ENCODE measurements around the gene SNX27. TPM values are rescaled to one million over a fixed set of nuclear protein-coding genes. Genes with fewer than 3 reads are reported as not detected.

SNX27 gene
- total and polyA plus RNA-seq, 2 donors (not counting 1 experiment from before 2014, with no cell fraction given) = 29.5 to 38.1 TPM

GRCh38 chr1:151624783-151625182 lies 12.9 kb downstream of the SNX27 start:
- H3K27me3 ChIP-seq (ENCODE audit: control insufficient read depth, insufficient read depth, low read length) = no peaks in the 10 kb centered on the region
- H2AFZ ChIP-seq (ENCODE audit: low read length) = no peak overlapping the region
- H3K4me3 ChIP-seq (replicated peaks in 1 of 4; ENCODE audit: control extremely low read depth in 1 of 4, insufficient read depth in 1 of 4, low read depth in 3 of 4, low read length in 4 of 4) = no peak overlapping the region
- no peaks in the 10 kb centered on the region for H3K36me3 ChIP-seq (ENCODE audit: control insufficient read depth, insufficient read depth, low read length)
- no peak for TF ChIP-seq CTCF (conservative IDR thresholded peaks at IDR 0.05 in 1 of 2, IDR thresholded peaks at IDR 0.05 in 1 of 2; ENCODE audit: low read depth in 1 of 2, low read length in 2 of 2)
- TF ChIP-seq EZH2 (IDR thresholded peaks at IDR 0.05; ENCODE audit: low read length, missing control alignments) = no peak
- H3K79me2 ChIP-seq (ENCODE audit: control insufficient read depth, insufficient read depth, low read length) = peaks cover 3% of the 10 kb centered on the region
- no peak overlapping the region for H3K27ac ChIP-seq (ENCODE audit: insufficient read depth, low read length)
- H4K20me1 ChIP-seq (ENCODE audit: control insufficient read depth, extremely low read depth, insufficient read depth, low read length) = no peaks in the 10 kb centered on the region
- H3K4me2 ChIP-seq (ENCODE audit: extremely low read depth, insufficient read depth, low read length) = no peak overlapping the region
- no peaks in the 10 kb centered on the region for H3K9me3 ChIP-seq (ENCODE audit: control insufficient read depth, insufficient read depth, low read depth, low read length)
- H3K4me1 ChIP-seq (ENCODE audit: control insufficient read depth, extremely low read depth, insufficient read depth, low read length) = peaks cover 2% of the 10 kb centered on the region
- DNase-seq (ENCODE audit: low read depth in 2 of 2) = no peak
- no peak overlapping the region for H3K9ac ChIP-seq (ENCODE audit: insufficient read depth, low read length)

- Histone ChIP-seq H3K4me2 (ENCODE audit: extremely low read depth, insufficient read depth, low read length) (no peak overlapping the region), H3K27ac (ENCODE audit: insufficient read depth, low read length) (no peak overlapping the region), H3K4me3 (replicated peaks in 1 of 4; ENCODE audit: control extremely low read depth in 1 of 4, insufficient read depth in 1 of 4, low read depth in 3 of 4, low read length in 4 of 4) (no peak overlapping the region), H3K79me2 (ENCODE audit: control insufficient read depth, insufficient read depth, low read length) (no peaks in the 10 kb centered on the region), H3K9ac (ENCODE audit: insufficient read depth, low read length) (no peak overlapping the region), H3K36me3 (ENCODE audit: control insufficient read depth, insufficient read depth, low read length) (no peaks in the 10 kb centered on the region), H3K27me3 (ENCODE audit: control insufficient read depth, insufficient read depth, low read length) (no peaks in the 10 kb centered on the region), H3K4me1 (ENCODE audit: control insufficient read depth, extremely low read depth, insufficient read depth, low read length) (no peaks in the 10 kb centered on the region), H4K20me1 (ENCODE audit: control insufficient read depth, extremely low read depth, insufficient read depth, low read length) (no peaks in the 10 kb centered on the region), H2AFZ (ENCODE audit: low read length) (no peak overlapping the region), H3K9me3 (ENCODE audit: control insufficient read depth, insufficient read depth, low read depth, low read length) (no peaks in the 10 kb centered on the region)
- TF ChIP-seq EZH2 (IDR thresholded peaks at IDR 0.05; ENCODE audit: low read length, missing control alignments) (no peak), CTCF (conservative IDR thresholded peaks at IDR 0.05 in 1 of 2, IDR thresholded peaks at IDR 0.05 in 1 of 2; ENCODE audit: low read depth in 1 of 2, low read length in 2 of 2) (no peak)
- DNase-seq (ENCODE audit: low read depth in 2 of 2) = no peak
Measured at GRCh38 chr1:151626740-151627334, 15.0 kb downstream of the SNX27 start.

- no peak for DNase-seq (ENCODE audit: low read depth in 2 of 2)
- Histone ChIP-seq H3K4me2 (ENCODE audit: extremely low read depth, insufficient read depth, low read length) (no peak overlapping the region), H2AFZ (ENCODE audit: low read length) (no peak overlapping the region), H3K79me2 (ENCODE audit: control insufficient read depth, insufficient read depth, low read length) (no peaks in the 10 kb centered on the region), H3K4me3 (replicated peaks in 1 of 4; ENCODE audit: control extremely low read depth in 1 of 4, insufficient read depth in 1 of 4, low read depth in 3 of 4, low read length in 4 of 4) (no peak overlapping the region), H4K20me1 (ENCODE audit: control insufficient read depth, extremely low read depth, insufficient read depth, low read length) (no peaks in the 10 kb centered on the region), H3K9me3 (ENCODE audit: control insufficient read depth, insufficient read depth, low read depth, low read length) (no peaks in the 10 kb centered on the region), H3K27me3 (ENCODE audit: control insufficient read depth, insufficient read depth, low read length) (no peaks in the 10 kb centered on the region), H3K9ac (ENCODE audit: insufficient read depth, low read length) (no peak overlapping the region), H3K4me1 (ENCODE audit: control insufficient read depth, extremely low read depth, insufficient read depth, low read length) (no peaks in the 10 kb centered on the region), H3K36me3 (ENCODE audit: control insufficient read depth, insufficient read depth, low read length) (no peaks in the 10 kb centered on the region), H3K27ac (ENCODE audit: insufficient read depth, low read length) (no peak overlapping the region)
- TF ChIP-seq EZH2 (IDR thresholded peaks at IDR 0.05; ENCODE audit: low read length, missing control alignments) (no peak), CTCF (conservative IDR thresholded peaks at IDR 0.05 in 1 of 2, IDR thresholded peaks at IDR 0.05 in 1 of 2; ENCODE audit: low read depth in 1 of 2, low read length in 2 of 2) (no peak)
Measured at GRCh38 chr1:151629278-151629677, 17.4 kb downstream of the SNX27 start.

Data from fibroblast of lung (primary cell).